22Rv1 (cell line): Measurements from ENCODE around the gene FAM78A.

ENCODE experiments used
- CTCF ChIP-seq: fragments of 450-650 bp; IDR thresholded peaks from 2 replicates; pipeline ENCODE4 v1.5.1; 2017; ENCODE audit warnings: mild to moderate bottlenecking
- ZFX ChIP-seq: fragments of 450-650 bp; IDR thresholded peaks from 2 replicates; pipeline ENCODE4 v1.6.1; 2017; ENCODE audit warnings: antibody characterized with exemption, borderline replicate concordance

DNA sequence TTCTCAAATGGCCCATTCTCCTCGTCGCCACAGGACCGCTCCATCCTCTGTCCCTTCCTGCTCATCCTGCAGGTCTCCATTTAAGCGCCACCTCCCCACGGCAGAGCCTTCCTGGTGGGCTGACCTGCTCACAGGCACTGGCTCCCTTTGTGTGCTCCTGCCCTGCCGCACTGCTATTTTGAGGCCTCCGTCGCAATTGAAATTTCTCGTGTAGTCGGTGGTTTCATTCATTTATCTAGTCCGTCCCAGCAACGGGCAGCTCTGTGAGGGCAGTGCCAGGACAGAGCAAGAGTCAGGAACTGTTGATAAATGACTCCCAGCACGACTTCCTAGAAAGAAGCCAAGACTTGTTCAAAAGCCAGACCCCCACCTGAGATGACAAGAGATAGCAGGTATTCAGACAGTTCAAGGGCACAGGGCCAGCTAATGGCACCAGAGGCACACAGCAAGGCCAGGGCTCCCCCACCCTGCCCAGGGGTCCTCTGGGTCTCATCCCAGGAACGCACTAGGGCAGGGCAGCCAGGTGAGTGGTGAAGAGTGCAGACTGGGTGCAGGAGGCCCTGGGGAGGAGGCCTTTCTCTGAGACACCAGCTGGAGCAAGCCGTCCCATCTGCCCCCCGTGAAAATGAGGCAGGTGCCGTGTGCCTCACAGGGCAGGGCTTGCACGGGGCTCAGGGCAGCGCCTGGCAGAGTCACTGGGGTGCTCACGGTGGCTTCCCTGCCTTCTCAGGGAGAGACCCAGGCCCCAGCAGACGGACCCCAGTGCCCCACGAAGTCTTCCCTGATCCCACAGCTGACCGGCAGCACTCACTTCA, 36.9 kb downstream of the FAM78A start:
- TF ChIP-seq CTCF (no peak), ZFX (no peak)
